Measurements from ENCODE around the gene CNTLN.
"Not testable (repeated sequence)": the region's sequence is repeated elsewhere in the genome, so short reads cannot be mapped to it uniquely, and the experiment has no call there.

CNTLN gene

DNA sequence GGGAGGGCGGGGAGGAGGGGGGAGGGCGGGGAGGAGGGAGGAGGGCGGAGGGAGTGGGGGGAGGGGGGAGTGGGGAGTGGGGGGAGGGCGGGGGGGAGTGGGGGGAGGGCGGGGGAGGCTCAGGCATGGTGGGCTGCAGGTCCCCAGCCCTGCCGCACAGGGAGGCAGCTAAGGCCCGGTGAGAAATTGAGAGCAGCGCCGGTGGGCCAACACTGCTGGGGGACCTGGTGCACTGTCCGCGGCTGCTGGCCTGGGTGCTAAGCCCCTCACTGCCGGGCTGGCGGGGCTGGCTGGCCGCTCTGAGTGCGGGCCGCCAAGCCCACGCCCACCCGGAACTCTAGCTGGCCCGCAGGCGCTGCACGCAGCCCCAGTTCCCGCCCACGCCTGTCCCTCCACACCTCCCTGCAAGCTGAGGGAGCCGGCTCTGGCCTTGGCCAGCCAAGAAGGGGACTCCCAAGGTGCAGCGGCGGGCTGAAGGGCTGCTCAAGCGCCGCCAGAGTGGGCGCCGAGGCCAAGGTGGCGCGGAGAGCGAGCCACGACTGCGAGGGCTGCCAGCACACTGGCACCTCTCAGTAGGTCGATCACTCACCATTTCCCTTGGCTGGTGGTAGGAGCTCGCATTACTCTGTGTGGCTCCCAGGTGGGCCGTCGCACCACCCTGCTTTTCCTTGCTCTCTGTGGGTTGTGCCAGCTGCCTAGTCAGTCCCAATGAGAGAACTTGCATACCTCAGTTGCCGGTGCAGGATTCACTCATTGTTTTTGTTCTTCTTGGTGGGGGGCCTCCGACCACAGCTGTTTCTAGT, 160.2 kb downstream of the CNTLN start:
- in situ Hi-C loops (cut with HindIII; ENCODE audit: low sequenced_read_pairs), result no loop called here

DNA sequence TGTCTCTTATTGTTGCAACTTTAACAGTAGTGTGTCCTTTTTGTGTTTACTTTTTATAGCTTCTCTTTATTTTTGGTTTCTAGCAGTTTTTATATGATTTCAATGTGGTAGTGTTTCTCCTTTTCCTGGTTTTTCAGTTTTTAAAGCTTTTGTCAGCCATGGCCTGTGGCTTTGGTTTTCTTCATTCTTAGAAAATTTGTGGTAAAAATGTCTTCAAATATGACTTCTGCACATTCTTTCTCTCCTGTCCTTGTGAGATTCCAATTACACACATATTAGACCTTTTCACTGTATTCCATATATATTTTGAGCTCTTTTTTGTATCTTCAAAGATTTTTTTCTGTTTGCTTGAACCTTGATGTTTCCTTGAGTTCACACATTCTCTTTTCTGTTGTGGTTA, 180.5 kb downstream of the CNTLN start:
- in situ Hi-C loops (cut with HindIII; ENCODE audit: low sequenced_read_pairs), result no loop called here

DNA sequence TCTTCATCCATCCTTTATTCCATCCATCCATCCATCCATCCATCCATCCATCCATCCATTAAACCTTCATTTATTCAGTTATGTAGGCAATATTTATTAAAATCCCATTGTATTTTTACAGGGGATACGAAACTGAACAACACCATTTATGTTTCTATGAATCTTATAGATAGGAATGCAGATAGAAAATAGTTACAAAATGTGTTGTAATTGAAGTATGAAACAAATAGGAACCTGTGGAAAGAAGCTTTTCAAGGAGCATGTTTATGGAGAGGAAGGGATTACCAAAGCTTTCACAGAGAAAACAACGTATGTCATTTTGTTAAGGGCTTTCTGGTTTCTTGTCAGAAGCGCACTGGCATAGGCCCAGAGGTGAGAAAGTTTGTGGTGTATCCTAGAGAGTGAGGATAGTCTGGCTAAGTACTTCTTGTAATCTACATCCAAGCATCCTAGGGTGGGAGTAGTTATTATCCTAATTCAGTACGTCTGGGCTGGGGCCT, 184.0 kb downstream of the CNTLN start:
- in situ Hi-C loops (cut with HindIII; ENCODE audit: low sequenced_read_pairs), result no loop called here

DNA sequence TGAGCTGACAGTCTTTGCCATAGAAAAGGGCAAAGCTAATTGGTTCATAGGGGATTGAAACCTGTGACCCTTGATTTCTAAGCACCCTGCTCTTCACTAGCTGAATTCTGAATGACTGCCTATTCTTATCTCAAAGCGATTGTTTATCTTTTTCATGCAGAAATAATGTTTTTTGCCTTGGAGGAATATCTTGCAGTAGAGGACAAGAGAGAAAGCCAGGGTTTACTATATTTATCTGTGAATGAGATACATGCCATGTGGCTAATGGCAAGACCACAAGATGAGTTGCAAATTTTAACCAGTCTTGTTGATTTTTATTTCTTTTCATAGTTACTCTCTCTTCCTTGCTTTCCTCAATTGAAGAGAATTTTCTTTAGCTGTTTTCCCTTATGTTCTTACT, 185.0 kb downstream of the CNTLN start:
- in situ Hi-C loops (cut with HindIII; ENCODE audit: low sequenced_read_pairs), result no loop called here

DNA sequence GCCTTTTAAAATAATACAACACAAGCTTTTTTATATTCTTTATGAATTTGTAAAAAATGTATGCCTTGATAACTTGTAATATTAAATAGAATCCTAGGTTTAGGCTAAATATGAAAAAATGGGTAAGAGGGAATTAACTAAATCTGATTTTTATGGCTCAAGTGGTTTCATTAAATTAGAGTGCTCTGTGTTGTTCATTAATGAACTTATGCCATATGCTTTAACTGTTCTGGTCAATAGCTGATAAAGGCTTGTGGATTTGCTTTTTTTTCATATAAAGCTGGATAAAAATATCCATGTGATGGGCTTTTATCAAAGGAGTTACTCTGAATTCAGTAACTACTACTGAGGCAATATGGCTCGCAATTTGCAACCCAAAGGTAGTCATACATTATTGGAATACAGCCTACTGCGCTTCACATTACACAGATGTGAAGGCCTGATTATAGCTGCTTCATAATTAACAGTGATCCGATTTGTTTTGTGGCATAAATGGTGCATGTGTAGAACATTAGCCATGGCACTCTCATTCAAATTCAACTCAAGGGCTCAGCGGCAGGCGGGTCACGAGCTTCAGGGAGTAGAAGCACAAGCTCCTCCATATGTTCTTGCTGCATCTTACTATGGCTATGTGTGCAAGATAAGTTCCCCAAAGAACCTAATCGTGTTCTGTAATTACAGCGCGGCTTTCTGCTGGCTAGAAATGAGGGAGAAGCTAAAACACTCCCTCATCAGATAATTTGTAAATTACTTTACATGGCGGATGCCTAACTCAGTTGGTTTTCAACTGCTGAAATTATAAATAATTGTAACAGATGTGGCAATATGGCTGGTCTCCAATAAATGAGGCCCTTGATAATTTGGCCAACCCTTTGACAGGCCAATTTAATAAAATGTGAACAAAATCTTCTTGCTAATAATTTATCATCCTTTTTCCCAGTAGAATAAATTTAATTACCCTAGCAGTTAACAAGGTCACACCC, 188.3 kb downstream of the CNTLN start:
- in situ Hi-C loops (cut with HindIII; ENCODE audit: low sequenced_read_pairs), result no loop called here

DNA sequence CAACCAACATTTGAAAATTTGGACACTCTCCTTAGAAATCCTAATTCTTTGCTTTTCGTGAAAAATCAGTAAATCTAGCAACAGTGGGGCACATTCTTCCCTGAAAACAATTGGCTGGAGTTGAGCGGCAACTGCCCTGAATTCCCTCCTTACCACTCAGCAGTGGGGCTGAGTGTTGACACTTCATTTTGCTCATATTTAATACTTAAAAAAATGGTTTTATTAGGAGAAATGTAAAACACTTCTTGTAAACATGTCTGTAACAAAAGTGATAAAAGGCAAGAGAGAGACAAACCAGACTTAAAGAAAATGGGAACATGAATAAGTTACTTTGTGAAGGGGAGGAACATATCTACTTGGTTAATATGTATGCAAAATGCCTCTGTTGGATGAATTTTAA, 193.5 kb downstream of the CNTLN start:
- in situ Hi-C loops (cut with HindIII; ENCODE audit: low sequenced_read_pairs), result loop anchor here (25.0 kb wide), 1 partner anchor 91 kb away; no protein-coding TSS in a partner anchor

DNA sequence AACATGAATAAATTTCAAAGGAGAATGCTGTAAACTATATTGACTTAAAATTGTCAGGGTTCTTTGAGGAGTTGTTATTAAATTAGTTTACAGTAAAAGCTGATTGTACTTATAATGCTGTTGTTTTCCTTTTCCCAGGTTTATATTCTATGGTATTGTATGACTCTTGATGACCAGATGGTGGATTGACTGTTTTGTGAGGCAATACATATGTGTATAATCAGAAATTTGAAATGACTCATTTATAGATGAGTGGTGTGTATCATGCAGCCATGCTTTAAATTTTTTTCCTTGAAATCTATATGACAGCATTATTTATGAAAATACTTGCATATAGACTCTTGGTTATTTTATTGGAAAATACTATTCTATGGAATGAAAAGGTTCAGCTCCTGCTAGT, 195.3 kb downstream of the CNTLN start:
- in situ Hi-C loops (cut with HindIII; ENCODE audit: low sequenced_read_pairs), result loop anchor here (25.0 kb wide), 1 partner anchor 93 kb away; no protein-coding TSS in a partner anchor

DNA sequence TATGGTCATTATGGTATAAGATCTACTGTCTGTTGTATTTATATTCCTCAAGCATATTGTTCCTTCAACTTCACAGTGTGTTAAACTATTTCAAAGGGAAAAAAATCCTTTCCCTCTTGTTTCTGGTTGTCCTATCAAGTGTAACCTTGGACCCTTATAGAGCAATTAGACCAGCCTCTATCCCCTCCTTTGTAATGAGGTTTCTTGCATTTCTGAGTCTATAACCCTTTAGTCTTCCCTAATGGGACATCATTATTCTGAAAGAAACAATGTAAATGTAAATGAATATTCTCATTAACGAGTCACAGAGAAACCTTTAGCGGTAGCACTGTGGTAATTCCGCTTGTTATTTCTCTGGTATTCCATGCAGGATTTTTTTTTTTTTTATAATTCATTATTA, 197.3 kb downstream of the CNTLN start:
- in situ Hi-C loops (cut with HindIII; ENCODE audit: low sequenced_read_pairs), result loop anchor here (25.0 kb wide), 1 partner anchor 95 kb away; no protein-coding TSS in a partner anchor

DNA sequence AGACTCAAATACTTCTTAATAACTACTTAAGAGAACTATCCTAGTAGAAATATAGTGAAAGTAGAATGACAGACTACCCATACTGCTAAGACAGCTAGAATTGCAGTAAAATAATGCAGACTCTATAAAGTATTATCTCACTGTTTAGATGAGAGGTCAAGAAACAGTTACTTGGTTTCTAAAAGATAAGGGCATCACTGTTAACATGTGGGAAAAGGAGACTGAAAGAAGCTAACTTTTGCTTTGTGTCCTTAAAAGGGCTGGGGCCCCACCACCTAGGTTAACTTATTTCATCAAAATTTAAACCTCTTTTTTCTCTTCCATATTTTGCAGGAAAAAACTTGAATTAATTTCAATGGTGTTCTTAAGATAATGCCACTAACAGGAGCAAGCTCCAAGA, 204.3 kb downstream of the CNTLN start:
- in situ Hi-C loops (cut with HindIII; ENCODE audit: low sequenced_read_pairs), result loop anchor here (25.0 kb wide), 1 partner anchor 102 kb away; no protein-coding TSS in a partner anchor

DNA sequence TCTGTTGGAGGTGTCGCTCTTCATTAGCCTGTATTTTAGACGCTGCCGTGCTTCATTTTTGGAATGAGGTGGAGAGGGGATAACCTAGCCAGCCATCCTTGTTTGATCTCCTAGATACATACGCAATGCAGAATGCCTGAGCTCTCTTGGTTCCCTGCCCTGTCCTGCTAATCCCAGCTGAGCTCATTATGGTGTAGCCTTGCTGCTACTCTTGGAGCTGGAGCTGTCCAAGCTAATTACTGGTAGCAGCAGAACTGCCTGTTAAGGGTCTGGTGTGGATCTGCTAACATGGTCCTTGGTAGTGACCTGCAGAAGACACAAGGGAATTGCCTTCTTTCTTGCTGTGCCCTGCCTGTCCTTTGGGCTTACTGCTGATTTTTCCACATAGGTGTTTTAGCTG, 207.9 kb downstream of the CNTLN start:
- in situ Hi-C loops (cut with HindIII; ENCODE audit: low sequenced_read_pairs), result loop anchor here (25.0 kb wide), 1 partner anchor 105 kb away; no protein-coding TSS in a partner anchor

DNA sequence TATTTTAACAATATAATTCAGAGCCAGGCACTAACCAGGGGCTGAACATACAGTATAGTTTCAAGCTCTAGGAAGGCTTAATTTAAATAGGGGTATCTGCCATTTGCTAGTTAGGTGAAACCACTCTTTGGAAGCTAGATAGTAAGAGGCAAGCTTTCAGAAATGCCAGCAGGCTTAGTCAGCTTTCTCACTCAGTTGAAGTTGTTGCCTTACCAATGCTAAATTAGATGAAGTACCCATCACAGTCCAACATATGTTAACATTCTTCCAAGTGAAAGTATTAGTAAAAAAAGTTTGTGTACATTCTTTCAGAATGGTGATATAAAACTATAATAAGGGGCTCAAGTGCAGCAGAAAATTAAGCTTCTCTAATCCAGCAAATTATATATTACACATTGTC, 215.0 kb downstream of the CNTLN start:
- in situ Hi-C loops (cut with HindIII; ENCODE audit: low sequenced_read_pairs), result loop anchor here (25.0 kb wide), 1 partner anchor 113 kb away; no protein-coding TSS in a partner anchor

DNA sequence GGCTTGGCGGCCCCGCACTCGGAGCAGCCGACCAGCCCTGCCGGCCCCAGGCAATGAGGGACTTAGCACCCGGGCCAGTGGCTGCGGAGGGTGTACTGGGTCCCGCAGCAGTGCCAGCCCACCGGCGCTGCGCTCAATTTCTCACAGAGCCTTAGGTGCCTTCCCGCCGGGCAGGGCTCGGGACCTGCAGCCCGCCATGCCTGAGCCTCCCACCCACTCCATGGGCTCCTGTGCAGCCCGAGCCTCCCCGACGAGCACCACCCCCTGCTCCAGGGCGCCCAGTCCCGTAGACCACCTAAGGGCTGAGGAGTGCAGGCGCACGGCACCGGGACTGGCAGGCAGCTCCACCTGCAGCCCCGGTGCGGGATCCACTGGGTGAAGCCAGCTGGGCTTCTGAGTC, 219.2 kb downstream of the CNTLN start:
- in situ Hi-C loops (cut with HindIII; ENCODE audit: low sequenced_read_pairs), result not testable (repeated sequence)

DNA sequence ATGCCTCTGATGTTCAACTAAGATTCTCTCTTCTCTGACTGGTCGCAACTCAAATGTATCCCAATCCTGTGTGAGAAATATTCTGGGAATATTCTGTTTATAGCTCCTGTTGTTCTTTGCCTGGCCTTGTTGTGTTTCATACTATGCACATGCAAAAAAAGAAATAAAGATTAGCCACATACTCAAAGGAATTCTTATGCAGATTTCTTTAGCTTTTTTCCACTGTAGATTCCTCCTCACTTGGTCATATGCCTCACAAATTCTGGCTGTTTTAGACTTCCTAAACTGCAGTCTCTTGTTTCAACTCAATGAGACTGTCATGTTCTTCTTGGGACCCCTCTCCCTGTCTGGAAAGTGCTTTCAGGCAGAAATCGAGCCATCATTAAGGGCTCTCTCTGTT, 226.5 kb downstream of the CNTLN start:
- in situ Hi-C loops (cut with HindIII; ENCODE audit: low sequenced_read_pairs), result no loop called here

DNA sequence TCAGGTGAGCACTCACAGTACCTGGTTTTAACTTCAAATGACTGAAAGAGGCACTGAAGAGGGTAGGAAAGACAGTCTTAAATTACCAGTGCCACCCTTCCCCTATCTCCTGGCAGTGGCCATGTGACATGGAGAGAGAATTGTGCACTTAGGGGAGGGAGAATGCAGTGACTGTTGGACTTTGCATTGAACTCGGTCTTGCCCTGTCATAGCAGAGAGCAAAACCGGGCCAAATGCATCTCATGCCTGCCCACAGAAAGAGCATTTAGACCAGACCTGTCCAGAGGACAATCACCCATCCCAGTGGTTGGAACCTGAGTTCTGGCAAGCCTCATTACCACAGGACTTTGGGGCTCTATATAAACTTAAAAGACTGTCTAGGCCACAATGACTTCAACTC, 232.2 kb downstream of the CNTLN start:
- in situ Hi-C loops (cut with HindIII; ENCODE audit: low sequenced_read_pairs), result no loop called here

DNA sequence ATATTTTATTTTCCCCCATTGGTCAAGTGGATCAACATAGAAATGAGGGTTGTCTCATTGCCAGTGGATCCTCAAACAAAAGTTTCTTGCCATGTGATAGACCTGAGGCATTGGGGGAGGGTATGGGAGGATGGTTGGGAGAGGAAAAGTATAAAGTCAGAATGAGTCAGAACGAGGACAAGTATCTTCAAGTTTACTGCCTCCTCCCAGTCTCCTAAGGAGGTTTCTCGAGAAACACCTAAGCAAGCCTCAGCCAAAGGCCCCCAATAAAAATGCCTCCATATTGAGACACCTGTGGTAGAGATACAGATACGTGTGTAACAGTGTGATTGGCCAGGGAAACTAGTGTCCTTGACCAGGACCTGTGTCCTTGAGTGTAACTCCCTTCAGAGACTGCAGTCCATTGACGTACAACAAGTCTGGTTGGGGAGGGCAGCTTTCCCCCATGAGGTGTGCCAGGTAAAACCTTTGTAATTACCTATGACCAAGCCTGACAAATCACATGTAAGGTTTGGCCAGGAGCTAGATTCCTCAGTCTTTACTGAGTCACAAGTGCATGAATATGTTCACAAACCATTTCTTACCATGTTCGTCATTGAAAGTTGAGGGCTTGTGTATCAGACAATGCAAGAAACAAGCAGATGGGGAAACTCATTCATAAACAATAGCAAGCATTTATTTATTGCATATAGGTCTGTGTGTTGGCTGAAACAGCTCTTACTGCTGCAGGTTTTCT, 245.5 kb downstream of the CNTLN start:
- in situ Hi-C loops (cut with HindIII; ENCODE audit: low sequenced_read_pairs), result no loop called here

DNA sequence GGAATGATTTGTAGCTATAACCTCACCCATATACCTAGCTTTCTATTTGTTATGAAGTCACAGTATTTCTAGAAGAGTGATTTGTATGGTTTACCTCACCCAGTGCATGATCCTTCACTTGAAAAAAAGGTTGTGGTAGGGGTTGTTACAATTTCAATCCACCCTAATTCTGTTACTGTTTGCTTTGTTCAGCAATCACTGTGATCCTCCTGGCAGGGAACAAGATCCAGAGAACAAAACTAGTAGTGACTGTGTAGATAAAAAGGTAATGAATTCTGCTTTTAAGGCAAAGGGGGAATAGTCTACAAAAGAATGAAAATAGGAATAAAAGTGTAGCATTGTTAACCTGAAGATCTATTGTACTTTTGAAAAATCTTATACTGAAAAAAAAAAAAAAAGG, 252.7 kb downstream of the CNTLN start:
- in situ Hi-C loops (cut with HindIII; ENCODE audit: low sequenced_read_pairs), result no loop called here

DNA sequence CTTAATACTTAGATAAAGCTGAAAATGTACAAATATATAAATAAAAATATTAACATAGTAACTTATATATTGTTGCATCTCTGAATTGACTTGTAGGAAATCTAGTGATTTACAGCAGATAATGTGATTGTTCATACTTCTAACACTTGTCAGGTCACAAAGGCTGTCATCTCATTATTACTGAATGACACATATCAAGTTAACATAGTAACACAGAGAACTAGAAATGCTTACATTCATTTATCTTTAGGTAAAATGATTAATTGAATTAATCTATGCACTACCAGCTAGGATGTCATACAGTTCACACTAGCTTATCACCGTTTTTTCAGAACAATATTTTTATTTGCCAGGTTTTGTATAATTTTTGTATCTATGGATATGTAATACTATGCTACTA, 254.2 kb downstream of the CNTLN start:
- in situ Hi-C loops (cut with HindIII; ENCODE audit: low sequenced_read_pairs), result no loop called here

DNA sequence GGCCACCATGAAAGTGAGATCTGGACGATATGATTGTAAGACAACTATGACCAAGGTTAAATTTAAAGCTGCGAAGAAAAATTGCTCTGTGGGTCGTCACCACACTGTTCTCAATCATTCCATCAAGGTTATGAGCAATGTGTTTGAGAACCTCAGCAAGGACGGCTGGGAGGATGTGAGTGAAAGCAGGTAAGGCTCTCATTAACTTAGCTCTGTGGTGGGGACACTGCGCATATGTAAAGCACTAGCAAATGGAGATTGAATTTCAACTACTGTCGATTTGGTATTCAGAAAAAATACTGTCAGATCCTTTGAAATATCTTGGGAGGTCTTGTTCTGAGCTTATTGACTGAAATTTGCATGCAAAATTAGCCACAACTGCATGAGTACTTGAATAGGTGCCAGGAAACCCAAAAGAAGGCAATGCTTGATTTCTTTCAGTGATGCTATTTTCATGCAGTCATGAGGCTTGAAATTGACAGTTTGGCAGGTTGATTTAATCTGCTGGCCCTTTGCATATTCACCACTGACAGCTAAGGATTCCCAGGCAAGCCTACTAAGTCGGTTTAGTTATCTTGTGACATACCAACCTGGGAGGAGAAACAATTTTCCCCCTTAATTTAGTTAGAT, 260.2 kb downstream of the CNTLN start:
- in situ Hi-C loops (cut with HindIII; ENCODE audit: low sequenced_read_pairs), result no loop called here

DNA sequence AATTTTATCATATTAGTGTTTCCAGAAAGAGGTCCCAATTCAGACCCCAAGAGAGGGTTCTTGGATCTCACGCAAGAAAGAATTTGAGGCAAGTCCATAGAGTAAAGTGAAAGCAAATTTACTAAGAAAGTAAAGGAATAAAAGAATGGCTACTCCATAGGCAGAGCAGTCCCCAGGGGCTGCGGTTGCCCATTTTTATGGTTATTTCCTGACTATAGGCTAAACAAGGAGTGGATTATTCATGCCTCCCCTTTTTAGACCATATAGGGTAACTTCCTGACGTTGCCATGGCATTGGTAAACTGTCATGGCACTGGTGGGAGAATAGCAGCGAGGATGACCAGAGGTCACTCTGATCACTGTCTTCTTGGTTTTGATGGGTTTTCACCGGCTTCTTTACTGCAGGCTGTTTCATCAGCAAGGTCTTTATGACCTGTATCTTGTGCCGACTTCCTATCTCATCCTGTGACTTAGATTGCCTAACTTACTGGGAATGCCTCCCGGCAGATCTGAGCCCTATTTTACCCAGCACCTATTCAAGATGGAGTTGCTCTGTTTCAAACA, 262.4 kb downstream of the CNTLN start:
- in situ Hi-C loops (cut with HindIII; ENCODE audit: low sequenced_read_pairs), result not testable (repeated sequence)

DNA sequence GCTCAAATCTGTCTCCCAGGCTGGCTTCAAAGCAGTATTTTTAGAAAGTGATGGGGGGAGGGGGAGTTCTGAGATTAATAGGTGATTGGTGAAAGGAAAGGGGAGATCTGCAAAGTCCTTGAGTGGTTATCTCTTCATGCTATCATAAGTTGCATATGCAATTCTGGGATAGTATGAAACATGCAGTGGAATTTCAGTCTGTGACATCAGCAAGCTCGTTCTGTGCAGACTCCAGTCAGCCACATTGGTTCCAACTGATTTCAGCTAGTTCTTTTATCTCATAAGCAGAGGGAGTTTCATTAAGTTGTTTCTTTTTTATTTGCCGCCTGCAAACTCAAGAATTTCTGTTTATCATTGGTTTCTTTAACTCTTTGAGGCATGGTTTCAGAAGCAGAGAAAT, 263.5 kb downstream of the CNTLN start:
- in situ Hi-C loops (cut with HindIII; ENCODE audit: low sequenced_read_pairs), result no loop called here
